C4-2B (cell line): ENCODE data around the gene CCDC92B.
A peak's percentile ranks its signal among the peaks of the same experiment; 100 is the strongest.

Experiments used
- H3K27ac ChIP-seq: fragments of 450-650 bp; 2 replicates; pipeline ENCODE4 v1.5.1; 2017
- CTCF ChIP-seq: fragments of 450-650 bp; conservative IDR thresholded peaks from 2 replicates; pipeline ENCODE4 v1.5.1; 2017; ENCODE audit warnings: mild to moderate bottlenecking
- ZFX ChIP-seq: fragments of 450-650 bp; IDR thresholded peaks from 2 replicates; pipeline ENCODE4 v1.6.1; 2017

The CCDC92B gene

GRCh38 chr17:2718150-2718938 lies 31.1 kb downstream of the CCDC92B start:
- no peak overlapping the region for H3K27ac ChIP-seq
- no peak for TF ChIP-seq CTCF
- TF ChIP-seq ZFX, result no peak

GRCh38 chr17:2716649-2717048 lies 32.8 kb downstream of the CCDC92B start:
- TF ChIP-seq ZFX (no peak), CTCF (no peak)
- H3K27ac ChIP-seq, result no peak overlapping the region

GRCh38 chr17:2713881-2714280 lies 35.6 kb downstream of the CCDC92B start:
- no peak overlapping the region for H3K27ac ChIP-seq
- TF ChIP-seq ZFX, result no peak
- no peak for TF ChIP-seq CTCF

- peak overlapping the region; percentile 96 for H3K27ac ChIP-seq
These were observed 37.0 kb downstream of the CCDC92B start for GRCh38 chr17:2712300-2713043.

GRCh38 chr17:2711608-2712299 lies 37.7 kb downstream of the CCDC92B start, which contains the start of gene CLUH:
Gene CLUH, minus strand, starts transcription at chr17:2711764. Its CDS starts 103 bp downstream, at chr17:2711661.
- H3K27ac ChIP-seq, result peak within 1 kb of the TSS; percentile 96
- TF ChIP-seq CTCF (no peak), ZFX (0 out of 2 replicates have a peak, but pooled peaks have one; percentile 6)

More at GRCh38 chr17:2712300-2713043, 37.0 kb downstream of the CCDC92B start:
- TF ChIP-seq CTCF (no peak), ZFX (no peak)

- TF ChIP-seq ZFX (peak; percentile 69; the same call in 1 of the 2 replicates), CTCF (no peak)
- H3K27ac ChIP-seq, result peak overlapping the region; percentile 96
These were observed 38.4 kb downstream of the CCDC92B start for GRCh38 chr17:2710803-2711607.
